ENCODE data around the gene SUCLG2. TPM values are rescaled to one million over a fixed set of nuclear protein-coding genes. Genes with fewer than 3 reads are reported as not detected.

The SUCLG2 gene
- total and polyA plus RNA-seq, 2 of the 4 experiments (the other 2 are of a cell fraction) = 26.8 to 34.6 TPM

DNA sequence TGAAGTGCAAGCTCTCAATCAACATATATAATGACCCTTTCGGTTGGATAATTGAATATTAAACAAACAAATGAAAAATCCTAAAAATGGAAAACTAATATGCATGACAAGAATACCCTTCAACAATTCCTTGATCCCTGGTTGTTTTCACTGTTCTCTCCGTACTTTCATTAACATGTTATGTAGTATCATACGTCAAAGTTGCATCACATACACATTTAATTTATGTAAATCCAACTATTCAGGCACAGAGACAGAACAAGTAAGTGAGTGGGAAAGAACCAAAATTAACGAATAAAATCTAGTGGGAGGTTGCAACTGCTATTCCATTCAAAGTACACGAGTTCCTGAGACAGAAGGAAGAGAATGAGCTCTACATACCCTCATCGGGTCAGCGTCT, 176.0 kb downstream of the SUCLG2 start:
- Histone ChIP-seq H4K91ac (ENCODE audit: insufficient read depth, low read depth, low read length) (no peak overlapping the region), H3K36me3 (ENCODE audit: control insufficient read depth, insufficient read depth, low read length) (0 out of 2 replicates have a peak, but pooled peaks cover 1% of the 10 kb centered on the region), H3K56ac (ENCODE audit: extremely low read depth, insufficient read depth, low read length) (no peak overlapping the region), H4K8ac (ENCODE audit: low read depth in 2 of 2, low read length in 2 of 2) (no peak overlapping the region), H3K14ac (replicated peaks; ENCODE audit: low read depth, low read length) (no peak overlapping the region), H3K4me3 (ENCODE audit: insufficient read depth, low read depth, low read length) (no peak overlapping the region), H2BK120ac (ENCODE audit: low read depth, low read length) (no peak overlapping the region), H3K4ac (ENCODE audit: low read depth, low read length) (no peak overlapping the region), H3K27me3 (ENCODE audit: control insufficient read depth, insufficient read depth, low read length) (no peaks in the 10 kb centered on the region), H4K5ac (ENCODE audit: low read depth, low read length) (no peak overlapping the region), H3K4me1 (ENCODE audit: control insufficient read depth, insufficient read depth, low read length) (no peaks in the 10 kb centered on the region), H2AK9ac (replicated peaks; ENCODE audit: low read depth, low read length, poor library complexity) (no peak overlapping the region), H2BK20ac (ENCODE audit: low read depth, low read length) (no peak overlapping the region), H2BK5ac (ENCODE audit: low read depth, low read length, poor library complexity, severe bottlenecking) (no peak overlapping the region), H2AK5ac (ENCODE audit: low read depth, low read length) (no peak overlapping the region), H3K79me1 (ENCODE audit: low read depth in 1 of 2, low read length in 2 of 2) (peaks cover 0 to 7% of the 10 kb centered on the region in 2 experiments; a peak in 1 of 4 replicates), H2BK15ac (ENCODE audit: low read depth, low read length) (no peak overlapping the region), H3K9me3 (ENCODE audit: control insufficient read depth, insufficient read depth, low read length) (no peaks in the 10 kb centered on the region), H3K4me2 (ENCODE audit: low read depth, low read length) (no peak overlapping the region), H2AFZ (replicated peaks; ENCODE audit: low read length, poor library complexity) (no peak overlapping the region), H4K20me1 (ENCODE audit: insufficient read depth, low read length) (no peaks in the 10 kb centered on the region), H3K9me1 (ENCODE audit: insufficient read depth, low read length) (no peaks in the 10 kb centered on the region), H3K9ac (ENCODE audit: low read depth, low read length) (no peak overlapping the region), H3K18ac (ENCODE audit: low read depth, low read length) (no peak overlapping the region), H3K23ac (ENCODE audit: low read depth, low read length) (no peak overlapping the region), H3K27ac (ENCODE audit: insufficient read depth, low read length) (no peak overlapping the region)
- TF ChIP-seq MXI1 (IDR thresholded peaks at IDR 0.05; ENCODE audit: borderline replicate concordance, low read depth, low read length) = no peak
- TF ChIP-seq MAZ (IDR thresholded peaks at IDR 0.05; ENCODE audit: borderline replicate concordance, low read depth, low read length) = no peak
- no peak for TF ChIP-seq NFE2L2 (IDR thresholded peaks at IDR 0.05; ENCODE audit: low read depth, low read length)
- TF ChIP-seq, protein P1, sequence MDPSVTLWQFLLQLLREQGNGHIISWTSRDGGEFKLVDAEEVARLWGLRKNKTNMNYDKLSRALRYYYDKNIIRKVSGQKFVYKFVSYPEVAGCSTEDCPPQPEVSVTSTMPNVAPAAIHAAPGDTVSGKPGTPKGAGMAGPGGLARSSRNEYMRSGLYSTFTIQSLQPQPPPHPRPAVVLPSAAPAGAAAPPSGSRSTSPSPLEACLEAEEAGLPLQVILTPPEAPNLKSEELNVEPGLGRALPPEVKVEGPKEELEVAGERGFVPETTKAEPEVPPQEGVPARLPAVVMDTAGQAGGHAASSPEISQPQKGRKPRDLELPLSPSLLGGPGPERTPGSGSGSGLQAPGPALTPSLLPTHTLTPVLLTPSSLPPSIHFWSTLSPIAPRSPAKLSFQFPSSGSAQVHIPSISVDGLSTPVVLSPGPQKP (IDR thresholded peaks at IDR 0.05; ENCODE audit: borderline replicate concordance, low read depth, low read length) = no peak
- no peak for TF ChIP-seq CHD1 (IDR thresholded peaks at IDR 0.05; ENCODE audit: low read depth, low read length)
- no peak for TF ChIP-seq SMC3 (IDR thresholded peaks at IDR 0.05; ENCODE audit: low read depth, low read length)
- TF ChIP-seq FOS (IDR thresholded peaks at IDR 0.05; ENCODE audit: low read depth, low read length) = no peak
- TF ChIP-seq, protein P2, sequence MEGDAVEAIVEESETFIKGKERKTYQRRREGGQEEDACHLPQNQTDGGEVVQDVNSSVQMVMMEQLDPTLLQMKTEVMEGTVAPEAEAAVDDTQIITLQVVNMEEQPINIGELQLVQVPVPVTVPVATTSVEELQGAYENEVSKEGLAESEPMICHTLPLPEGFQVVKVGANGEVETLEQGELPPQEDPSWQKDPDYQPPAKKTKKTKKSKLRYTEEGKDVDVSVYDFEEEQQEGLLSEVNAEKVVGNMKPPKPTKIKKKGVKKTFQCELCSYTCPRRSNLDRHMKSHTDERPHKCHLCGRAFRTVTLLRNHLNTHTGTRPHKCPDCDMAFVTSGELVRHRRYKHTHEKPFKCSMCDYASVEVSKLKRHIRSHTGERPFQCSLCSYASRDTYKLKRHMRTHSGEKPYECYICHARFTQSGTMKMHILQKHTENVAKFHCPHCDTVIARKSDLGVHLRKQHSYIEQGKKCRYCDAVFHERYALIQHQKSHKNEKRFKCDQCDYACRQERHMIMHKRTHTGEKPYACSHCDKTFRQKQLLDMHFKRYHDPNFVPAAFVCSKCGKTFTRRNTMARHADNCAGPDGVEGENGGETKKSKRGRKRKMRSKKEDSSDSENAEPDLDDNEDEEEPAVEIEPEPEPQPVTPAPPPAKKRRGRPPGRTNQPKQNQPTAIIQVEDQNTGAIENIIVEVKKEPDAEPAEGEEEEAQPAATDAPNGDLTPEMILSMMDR (conservative IDR thresholded peaks at IDR 0.05; ENCODE audit: low read depth, low read length) = no peak
- no peak for TF ChIP-seq MAFK (IDR thresholded peaks at IDR 0.05; ENCODE audit: low read depth, low read length)
- TF ChIP-seq CEBPB (IDR thresholded peaks at IDR 0.05; ENCODE audit: low read depth, low read length) = no peak
- TF ChIP-seq POLR2A (IDR thresholded peaks at IDR 0.05; ENCODE audit: low read depth, low read length) = no peak
- TF ChIP-seq RFX5 (IDR thresholded peaks at IDR 0.05; ENCODE audit: low read depth, low read length) = no peak
- TF ChIP-seq RCOR1 (IDR thresholded peaks at IDR 0.05; ENCODE audit: insufficient replicate concordance, low read length) = no peak
- WGBS, 2 experiments (ENCODE audit: extremely low coverage in 2 of 2, insufficient read length in 1 of 2) = no CpG with 5 or more reads among the region's 7 CpGs
- in situ Hi-C loops (cut with MboI; ENCODE audit: low sequenced_read_pairs) (no loop called here), dilution Hi-C loops (cut with HindIII; ENCODE audit: low sequenced_read_pairs, unreplicated experiment) (no loop called here), intact Hi-C loops (cut with micrococcal nuclease) (no loop called here)
- POLR2A ChIA-PET (ENCODE audit: unreplicated experiment) = no interaction called here
- no peak for ATAC-seq (ENCODE audit: low read depth)
- DNase-seq = no peak
- CTCF ChIA-PET = no interaction called here
- BruUV-seq (replicated peaks) = no TSS peak

Data from IMR-90 (cell line).